ENCODE data around the gene SH3TC1. TPM values are rescaled to one million over a fixed set of nuclear protein-coding genes. Genes with fewer than 3 reads are reported as not detected.

Gene SH3TC1
- total RNA-seq, 1 donor from 2014 or later: 1.2 TPM

- Histone ChIP-seq H3K36me3 (ENCODE audit: insufficient read depth, low read length) (no peaks in the 10 kb centered on the region), H3K4me3 (ENCODE audit: insufficient read depth, low read depth, low read length) (peak within 1 kb of the TSS; percentile 84), H2AFZ (ENCODE audit: low read depth, low read length) (peak within 1 kb of the TSS; percentile 93), H3K27me3 (ENCODE audit: insufficient read depth, low read length) (peaks cover 18% of the 10 kb centered on the region), H3K27ac (ENCODE audit: low read depth, low read length) (no peak within 1 kb of the TSS), H3K9me3 (ENCODE audit: insufficient read depth, low read depth, low read length) (no peaks in the 10 kb centered on the region), H3K4me2 (ENCODE audit: low read length) (peak within 1 kb of the TSS; percentile 98), H3K4me1 (ENCODE audit: insufficient read depth, low read length) (peaks cover 4% of the 10 kb centered on the region), H4K20me1 (ENCODE audit: insufficient read depth, low read length) (no peaks in the 10 kb centered on the region), H3K9ac (ENCODE audit: low read length) (peak within 1 kb of the TSS; percentile 76), H3K79me2 (ENCODE audit: insufficient read depth, low read length) (no peaks in the 10 kb centered on the region)
- Mint-ChIP-seq H3K27me3 (ENCODE audit: low read depth, unreplicated experiment) (peaks cover 56% of the 10 kb centered on the region), H3K36me3 (ENCODE audit: low read depth, unreplicated experiment) (no peaks in the 10 kb centered on the region), H3K9me3 (ENCODE audit: unreplicated experiment) (peaks cover 2% of the 10 kb centered on the region), H3K4me1 (ENCODE audit: low read depth, unreplicated experiment) (no peaks in the 10 kb centered on the region), H3K27ac (ENCODE audit: unreplicated experiment) (peak within 1 kb of the TSS; percentile 62), H3K4me3 (ENCODE audit: unreplicated experiment) (peak within 1 kb of the TSS; percentile 97)
- TF ChIP-seq CTCF (IDR thresholded peaks at IDR 0.05; ENCODE audit: insufficient read depth, low read depth, low read length) (no peak), EZH2 (IDR thresholded peaks at IDR 0.05; ENCODE audit: insufficient read depth, low read length) (no peak)
- no peak for FAIRE-seq
- DNase-seq (ENCODE audit: low read depth): peak; percentile 87
Measured at GRCh38 chr4:8158710-8159536, 40.2 kb upstream of the SH3TC1 start, which contains the start of gene ABLIM2. ABLIM2 (minus strand) TSS chr4:8158813; CDS start chr4:8158689, 124 bp downstream.

- H3K36me3 Mint-ChIP-seq (ENCODE audit: low read depth, unreplicated experiment): no peaks in the 10 kb centered on the region
- H3K4me3 Mint-ChIP-seq (ENCODE audit: unreplicated experiment): peak overlapping the region; percentile 82
- FAIRE-seq (no peak), DNase-seq (ENCODE audit: low read depth) (no peak)
- TF ChIP-seq EZH2 (IDR thresholded peaks at IDR 0.05; ENCODE audit: insufficient read depth, low read length) (no peak), CTCF (IDR thresholded peaks at IDR 0.05; ENCODE audit: insufficient read depth, low read depth, low read length) (no peak)
- H3K27me3 ChIP-seq (ENCODE audit: insufficient read depth, low read length): peaks cover 19% of the 10 kb centered on the region
- H3K9ac ChIP-seq (ENCODE audit: low read length): peak overlapping the region; percentile 76
- peak overlapping the region; percentile 84 for H3K4me3 ChIP-seq (ENCODE audit: insufficient read depth, low read depth, low read length)
- H2AFZ ChIP-seq (ENCODE audit: low read depth, low read length): peak overlapping the region; percentile 93
- no peaks in the 10 kb centered on the region for H3K9me3 ChIP-seq (ENCODE audit: insufficient read depth, low read depth, low read length)
- no peaks in the 10 kb centered on the region for H4K20me1 ChIP-seq (ENCODE audit: insufficient read depth, low read length)
- no peak overlapping the region for H3K27ac Mint-ChIP-seq (ENCODE audit: unreplicated experiment)
- no peaks in the 10 kb centered on the region for H3K79me2 ChIP-seq (ENCODE audit: insufficient read depth, low read length)
- H3K4me2 ChIP-seq (ENCODE audit: low read length): peak overlapping the region; percentile 98
- no peaks in the 10 kb centered on the region for H3K4me1 Mint-ChIP-seq (ENCODE audit: low read depth, unreplicated experiment)
- H3K4me1 ChIP-seq (ENCODE audit: insufficient read depth, low read length): peaks cover 4% of the 10 kb centered on the region
- peaks cover 60% of the 10 kb centered on the region for H3K27me3 Mint-ChIP-seq (ENCODE audit: low read depth, unreplicated experiment)
- no peak overlapping the region for H3K27ac ChIP-seq (ENCODE audit: low read depth, low read length)
- H3K36me3 ChIP-seq (ENCODE audit: insufficient read depth, low read length): no peaks in the 10 kb centered on the region
- H3K9me3 Mint-ChIP-seq (ENCODE audit: unreplicated experiment): peaks cover 2% of the 10 kb centered on the region
Measured at GRCh38 chr4:8159537-8160232, 39.4 kb upstream of the SH3TC1 start.
